MM.1S (cell line): Measurements from ENCODE around the gene PSORS1C1.

ENCODE experiments used
- DNase-seq: peaks from one replicate; pipeline ENCODE4 v3.0.0-alpha.2; 2015
- H2AFZ ChIP-seq: fragments of 300-600 bp; sonication (generic); 2 replicates; pipeline ENCODE4 v1.6.0; 2016; ENCODE audit warnings: antibody characterized with exemption, low read length
- H3F3A ChIP-seq: fragments of 300-600 bp; sonication (generic); 2 replicates; pipeline ENCODE4 v1.6.1; 2016; ENCODE audit warnings: mild to moderate bottlenecking, antibody characterized with exemption, low read length, moderate library complexity, mixed read lengths; ENCODE audit not compliant: insufficient read depth
- H3K27ac ChIP-seq: fragments of 300-600 bp; sonication (generic); 2 replicates; pipeline ENCODE4 v1.5.1; 2016; ENCODE audit warnings: mild to moderate bottlenecking, low read length
- H3K27me3 ChIP-seq: fragments of 300-600 bp; sonication (generic); replicated peaks from 2 replicates; pipeline ENCODE4 v1.6.0; 2016; ENCODE audit warnings: low read length; ENCODE audit not compliant: insufficient read depth
- H3K36me3 ChIP-seq: fragments of 300-600 bp; sonication (generic); replicated peaks from 2 replicates; pipeline ENCODE4 v1.6.1; 2016; ENCODE audit warnings: mild to moderate bottlenecking, low read length, mixed read lengths; ENCODE audit not compliant: insufficient read depth
- H3K4me1 ChIP-seq: fragments of 300-600 bp; sonication (generic); 2 replicates; pipeline ENCODE4 v1.6.1; 2016; ENCODE audit warnings: low read length, mixed read lengths
- H3K4me2 ChIP-seq: fragments of 300-600 bp; sonication (generic); 2 replicates; pipeline ENCODE4 v1.6.0; 2016; ENCODE audit warnings: low read depth, low read length
- H3K4me3 ChIP-seq: fragments of 300-600 bp; sonication (generic); 2 replicates; pipeline ENCODE4 v1.5.1; 2016; ENCODE audit warnings: low read length, mixed read lengths
- H3K79me2 ChIP-seq: fragments of 300-600 bp; sonication (generic); 2 replicates; pipeline ENCODE4 v1.6.1; 2016; ENCODE audit warnings: mixed run types, low read length, mixed read lengths
- H3K9ac ChIP-seq: fragments of 300-600 bp; sonication (generic); 2 replicates; pipeline ENCODE4 v1.6.1; 2016; ENCODE audit warnings: low read length, mixed read lengths
- H3K9me2 ChIP-seq: fragments of 300-600 bp; sonication (generic); replicated peaks from 2 replicates; pipeline ENCODE4 v1.6.1; 2016; ENCODE audit warnings: mild to moderate bottlenecking, low read length, mixed read lengths; ENCODE audit not compliant: insufficient read depth
- H3K9me3 ChIP-seq: fragments of 300-600 bp; sonication (generic); replicated peaks from 2 replicates; pipeline ENCODE4 v1.6.1; 2016; ENCODE audit warnings: mild to moderate bottlenecking, low read length, mixed read lengths; ENCODE audit not compliant: insufficient read depth
- H4K20me1 ChIP-seq: fragments of 300-600 bp; sonication (generic); 2 replicates; pipeline ENCODE4 v1.6.1; 2016; ENCODE audit warnings: mild to moderate bottlenecking, low read length, moderate library complexity, mixed read lengths; ENCODE audit not compliant: insufficient read depth
- CTCF ChIP-seq: fragments of 300-600 bp; sonication (generic); IDR thresholded peaks from 2 replicates; pipeline ENCODE4 v1.5.1; 2016; ENCODE audit warnings: antibody characterized with exemption, low read length, mixed read lengths
- EZH2 ChIP-seq: fragments of 300-600 bp; sonication (generic); optimal IDR thresholded peaks from 2 replicates; pipeline ENCODE3; 2017; ENCODE audit warnings: low read depth, mild to moderate bottlenecking, antibody characterized with exemption, low read length, mixed read lengths
- EZH2phosphoT487 ChIP-seq: fragments of 300-600 bp; sonication (generic); IDR thresholded peaks from 2 replicates; pipeline ENCODE4 v1.6.1; 2018; ENCODE audit warnings: antibody characterized with exemption, low read length

The PSORS1C1 gene

GRCh38 chr6:31121131-31121790 is 6.7 kb downstream of the PSORS1C1 start:
- no peak for TF ChIP-seq EZH2
- no peaks in the 10 kb centered on the region for H3K36me3 ChIP-seq
- H3K4me2 ChIP-seq: no peak overlapping the region
- H3K9me3 ChIP-seq: no peaks in the 10 kb centered on the region
- H3K79me2 ChIP-seq: no peaks in the 10 kb centered on the region
- H3K4me1 ChIP-seq: no peaks in the 10 kb centered on the region
- H4K20me1 ChIP-seq: no peaks in the 10 kb centered on the region
- H3K9ac ChIP-seq: no peak overlapping the region
- H3K9me2 ChIP-seq: no peaks in the 10 kb centered on the region
- H3K27ac ChIP-seq: no peak overlapping the region
- H2AFZ ChIP-seq: no peak overlapping the region
- DNase-seq: no peak
- H3K27me3 ChIP-seq: peaks cover 57% of the 10 kb centered on the region
- no peak overlapping the region for H3K4me3 ChIP-seq
- no peaks in the 10 kb centered on the region for H3F3A ChIP-seq

- Histone ChIP-seq H4K20me1 (no peaks in the 10 kb centered on the region), H3K9me3 (no peaks in the 10 kb centered on the region), H3K27me3 (peaks cover 39% of the 10 kb centered on the region), H2AFZ (no peak overlapping the region), H3K4me1 (0 out of 2 replicates have a peak, but pooled peaks cover 3% of the 10 kb centered on the region), H3K36me3 (no peaks in the 10 kb centered on the region), H3K27ac (no peak overlapping the region), H3K9ac (no peak overlapping the region), H3F3A (no peaks in the 10 kb centered on the region), H3K79me2 (no peaks in the 10 kb centered on the region), H3K4me3 (no peak overlapping the region), H3K4me2 (no peak overlapping the region), H3K9me2 (no peaks in the 10 kb centered on the region)
- TF ChIP-seq EZH2 (no peak), EZH2phosphoT487 (no peak)
- DNase-seq: no peak
Measured at GRCh38 chr6:31122791-31123706, 8.4 kb downstream of the PSORS1C1 start.

GRCh38 chr6:31125162-31125561 is 10.6 kb downstream of the PSORS1C1 start:
- Histone ChIP-seq H3K9me2 (no peaks in the 10 kb centered on the region), H3K9me3 (no peaks in the 10 kb centered on the region), H3K36me3 (no peaks in the 10 kb centered on the region), H3K4me3 (no peak overlapping the region), H3K27ac (no peak overlapping the region), H3K27me3 (peaks cover 33% of the 10 kb centered on the region), H3K4me1 (0 out of 2 replicates have a peak, but pooled peaks cover 3% of the 10 kb centered on the region), H3K9ac (no peak overlapping the region), H3K4me2 (no peak overlapping the region), H2AFZ (no peak overlapping the region), H3K79me2 (no peaks in the 10 kb centered on the region), H4K20me1 (no peaks in the 10 kb centered on the region), H3F3A (no peaks in the 10 kb centered on the region)
- no peak for DNase-seq
- TF ChIP-seq CTCF: no peak
- TF ChIP-seq EZH2: no peak
- TF ChIP-seq EZH2phosphoT487: no peak

GRCh38 chr6:31125586-31126363 is 11.2 kb downstream of the PSORS1C1 start:
- Histone ChIP-seq H3K4me1 (0 out of 2 replicates have a peak, but pooled peaks cover 3% of the 10 kb centered on the region), H3K4me2 (no peak overlapping the region), H3K27ac (no peak overlapping the region), H3F3A (no peaks in the 10 kb centered on the region), H3K9ac (no peak overlapping the region), H4K20me1 (no peaks in the 10 kb centered on the region), H3K9me2 (no peaks in the 10 kb centered on the region), H3K27me3 (peaks cover 32% of the 10 kb centered on the region), H3K9me3 (no peaks in the 10 kb centered on the region), H3K79me2 (no peaks in the 10 kb centered on the region), H3K36me3 (no peaks in the 10 kb centered on the region), H3K4me3 (no peak overlapping the region), H2AFZ (no peak overlapping the region)
- TF ChIP-seq CTCF (no peak), EZH2phosphoT487 (no peak), EZH2 (no peak)
- no peak for DNase-seq
